ENCODE measurements around the gene SCAI. TPM values are rescaled to one million over a fixed set of nuclear protein-coding genes. Genes with fewer than 3 reads are reported as not detected.
A peak's percentile ranks its signal among the peaks of the same experiment; 100 is the strongest.
"Not testable (repeated sequence)": the region's sequence is repeated elsewhere in the genome, so short reads cannot be mapped to it uniquely, and the experiment has no call there.

Gene SCAI
- total and polyA plus RNA-seq, 5 donors from 2014 or later = 1.7 to 11.3 (median 3.9) TPM

DNA sequence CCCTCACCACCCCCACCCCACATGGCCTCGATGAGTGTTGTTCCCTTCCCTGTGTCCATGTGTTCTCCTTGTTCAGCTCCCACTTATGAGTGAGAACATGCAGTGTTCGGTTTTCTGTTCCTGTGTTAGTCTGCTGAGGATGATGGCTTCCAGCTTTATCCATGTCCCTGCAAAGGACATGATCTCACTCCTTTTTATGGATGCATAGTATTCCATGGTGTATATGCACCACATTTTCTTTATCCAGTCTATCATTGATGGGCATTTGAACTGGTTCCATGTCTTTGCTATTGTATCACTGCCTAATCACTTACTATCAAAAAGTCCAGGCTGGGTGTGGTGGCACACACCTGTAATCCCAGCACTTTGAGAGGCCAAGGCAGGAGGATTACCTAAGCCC lies 24.6 kb downstream of the SCAI start:
- H3K27me3 Mint-ChIP-seq; H3K4me3 Mint-ChIP-seq; H3K36me3 ChIP-seq (ENCODE audit: control insufficient read depth, insufficient read depth, low read length); H3K27me3 ChIP-seq (ENCODE audit: control insufficient read depth, insufficient read depth, low read length); ATAC-seq (ENCODE audit: low read depth in 2 of 2); H3K4me3 ChIP-seq (ENCODE audit: low read depth, low read length); H3K9me3 ChIP-seq (ENCODE audit: control insufficient read depth in 2 of 2, low read length in 2 of 2); DNase-seq; H3K9me3 Mint-ChIP-seq; H3K27ac ChIP-seq (ENCODE audit: insufficient read depth, low read length, poor library complexity, severe bottlenecking); H3K36me3 Mint-ChIP-seq: not testable (repeated sequence)
- H3K4me1 ChIP-seq (ENCODE audit: control insufficient read depth, insufficient read depth, low read length, poor library complexity, severe bottlenecking) = peaks cover 15% of the 10 kb centered on the region
- peaks cover 25 to 47% (median 28%) of the 10 kb centered on the region in 4 donors for H3K4me1 Mint-ChIP-seq
- peak overlapping the region in 1 of 3 donors; percentile 62 for H3K27ac Mint-ChIP-seq

DNA sequence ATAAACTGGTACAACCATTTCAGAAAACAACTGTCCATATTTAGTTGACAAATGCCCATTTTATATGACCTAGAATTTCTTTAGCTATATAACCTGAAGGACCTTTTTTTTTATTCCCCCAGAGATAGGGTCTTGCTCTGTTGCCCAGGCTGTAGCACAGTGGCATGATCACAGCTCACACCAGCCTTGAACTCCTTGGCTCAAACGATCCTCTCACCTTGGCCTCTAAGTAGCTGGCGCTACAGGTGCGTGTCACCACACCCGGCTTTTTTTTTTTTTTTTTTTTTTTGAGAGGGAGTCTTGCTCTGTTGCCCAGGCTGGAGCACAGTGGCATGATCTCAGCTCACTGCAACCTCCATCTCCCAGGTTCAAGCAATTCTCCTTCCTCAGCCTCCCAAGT lies 28.8 kb downstream of the SCAI start:
- not testable (repeated sequence) for H3K36me3 ChIP-seq (ENCODE audit: control insufficient read depth, insufficient read depth, low read length); H3K27ac ChIP-seq (ENCODE audit: insufficient read depth, low read length, poor library complexity, severe bottlenecking); H3K27ac Mint-ChIP-seq; H3K4me3 ChIP-seq (ENCODE audit: low read depth, low read length); DNase-seq; H3K4me3 Mint-ChIP-seq; ATAC-seq (ENCODE audit: low read depth in 2 of 2); H3K27me3 ChIP-seq (ENCODE audit: control insufficient read depth, insufficient read depth, low read length); H3K27me3 Mint-ChIP-seq; H3K4me1 ChIP-seq (ENCODE audit: control insufficient read depth, insufficient read depth, low read length, poor library complexity, severe bottlenecking)
- peaks cover 3 to 14% of the 10 kb centered on the region in 2 experiments for H3K9me3 ChIP-seq (ENCODE audit: control insufficient read depth in 2 of 2, low read length in 2 of 2)
- Mint-ChIP-seq H3K9me3 (peaks cover 0 to 18% (median 7%) of the 10 kb centered on the region in 7 donors), H3K36me3 (peaks cover 16% of the 10 kb centered on the region), H3K4me1 (peaks cover 13 to 36% (median 20%) of the 10 kb centered on the region in 4 donors)

DNA sequence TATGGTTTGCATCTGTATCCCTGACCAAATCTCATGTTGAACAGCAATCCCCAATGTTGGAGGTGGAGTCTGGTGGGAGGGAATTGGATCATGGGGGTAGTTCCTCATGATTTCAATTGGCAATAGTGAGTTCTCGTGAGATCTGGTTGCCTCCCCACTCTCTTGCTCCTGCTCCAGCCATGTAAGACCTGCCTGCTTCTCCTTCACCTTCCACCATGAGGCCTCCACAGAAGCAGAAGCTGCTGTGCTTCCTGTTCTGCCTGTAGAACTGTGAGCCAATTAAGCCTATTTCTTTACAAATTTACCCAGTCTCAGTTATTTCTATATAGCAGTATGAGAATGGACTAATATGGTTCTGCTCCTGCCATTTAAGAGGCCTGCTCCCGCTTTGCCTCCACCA lies 32.9 kb downstream of the SCAI start:
- peaks cover 7 to 20% (median 9%) of the 10 kb centered on the region in 4 donors for H3K4me1 Mint-ChIP-seq

DNA sequence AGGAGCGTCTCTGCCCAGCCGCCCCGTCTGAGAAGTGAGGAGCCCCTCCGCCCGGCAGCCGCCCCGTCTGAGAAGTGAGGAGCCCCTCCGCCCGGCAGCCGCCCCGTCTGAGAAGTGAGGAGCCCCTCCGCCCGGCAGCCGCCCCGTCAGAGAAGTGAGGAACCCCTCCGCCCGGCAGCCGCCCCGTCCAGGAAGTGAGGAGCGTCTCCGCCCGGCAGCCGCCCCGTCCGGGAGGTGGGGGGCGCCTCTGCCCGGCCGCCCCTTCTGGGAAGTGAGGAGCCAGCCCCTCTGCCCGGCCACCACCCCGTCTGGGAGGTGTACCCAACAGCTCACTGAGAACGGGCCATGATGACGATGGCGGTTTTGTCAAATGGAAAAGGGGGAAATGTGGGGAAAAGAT lies 34.8 kb downstream of the SCAI start:
- H3K4me3 ChIP-seq (ENCODE audit: low read depth, low read length); DNase-seq; H3K36me3 ChIP-seq (ENCODE audit: control insufficient read depth, insufficient read depth, low read length); H3K4me1 ChIP-seq (ENCODE audit: control insufficient read depth, insufficient read depth, low read length, poor library complexity, severe bottlenecking); H3K36me3 Mint-ChIP-seq; ATAC-seq (ENCODE audit: low read depth in 2 of 2); H3K27me3 ChIP-seq (ENCODE audit: control insufficient read depth, insufficient read depth, low read length); H3K27me3 Mint-ChIP-seq; H3K27ac Mint-ChIP-seq; H3K4me3 Mint-ChIP-seq; H3K27ac ChIP-seq (ENCODE audit: insufficient read depth, low read length, poor library complexity, severe bottlenecking): not testable (repeated sequence)
- peaks cover 0 to 18% (median 7%) of the 10 kb centered on the region in 7 donors for H3K9me3 Mint-ChIP-seq
- peaks cover 3 to 14% of the 10 kb centered on the region in 2 experiments for H3K9me3 ChIP-seq (ENCODE audit: control insufficient read depth in 2 of 2, low read length in 2 of 2)
- peaks cover 10 to 27% (median 16%) of the 10 kb centered on the region in 4 donors for H3K4me1 Mint-ChIP-seq

More for the DNA sequence above, 32.9 kb downstream of the SCAI start:
- H3K27ac Mint-ChIP-seq = no peak overlapping the region
- Histone ChIP-seq H3K4me3 (ENCODE audit: low read depth, low read length) (no peak overlapping the region), H3K27me3 (ENCODE audit: control insufficient read depth, insufficient read depth, low read length) (no peaks in the 10 kb centered on the region), H3K36me3 (ENCODE audit: control insufficient read depth, insufficient read depth, low read length) (no peaks in the 10 kb centered on the region), H3K27ac (ENCODE audit: insufficient read depth, low read length, poor library complexity, severe bottlenecking) (no peak overlapping the region), H3K4me1 (ENCODE audit: control insufficient read depth, insufficient read depth, low read length, poor library complexity, severe bottlenecking) (no peaks in the 10 kb centered on the region), H3K9me3 (ENCODE audit: control insufficient read depth in 2 of 2, low read length in 2 of 2) (peaks cover 3 to 14% of the 10 kb centered on the region in 2 experiments)
- DNase-seq = no peak
- H3K36me3 Mint-ChIP-seq = peaks cover 10% of the 10 kb centered on the region
- ATAC-seq (ENCODE audit: low read depth in 2 of 2) = no peak
- H3K4me3 Mint-ChIP-seq = no peak overlapping the region
- H3K9me3 Mint-ChIP-seq = peaks cover 0 to 18% (median 7%) of the 10 kb centered on the region in 7 donors
- no peaks in the 10 kb centered on the region for H3K27me3 Mint-ChIP-seq

DNA sequence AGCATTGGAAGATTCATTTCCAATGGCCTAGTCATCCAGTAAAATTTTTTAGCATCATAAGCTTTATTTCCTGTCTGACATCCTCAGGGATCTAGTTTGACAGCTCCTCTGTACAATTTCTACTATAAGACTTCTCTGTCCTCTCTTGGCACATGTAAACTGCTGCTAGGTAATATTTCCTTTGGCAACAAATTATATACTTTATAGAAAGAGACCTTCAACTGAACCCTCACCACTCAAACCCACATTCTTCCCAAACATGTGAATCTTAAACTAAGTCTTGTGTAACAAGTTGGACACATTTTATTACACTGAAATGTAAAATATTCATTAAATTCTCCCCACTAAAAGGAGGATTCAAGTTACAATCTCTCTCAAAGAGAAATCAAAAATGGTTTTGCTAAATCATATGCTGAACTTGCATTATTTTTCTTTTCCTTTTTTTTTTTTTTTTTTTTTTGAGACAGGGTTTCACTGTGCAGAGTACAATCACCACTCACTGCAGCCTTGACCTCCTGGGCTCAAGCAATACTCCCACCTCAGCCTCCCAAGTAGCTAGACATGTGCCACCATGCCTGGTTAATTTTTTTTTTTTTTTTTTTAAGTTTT lies 36.9 kb downstream of the SCAI start:
- H3K4me1 ChIP-seq (ENCODE audit: control insufficient read depth, insufficient read depth, low read length, poor library complexity, severe bottlenecking) = no peaks in the 10 kb centered on the region
- H3K27me3 ChIP-seq (ENCODE audit: control insufficient read depth, insufficient read depth, low read length) = no peaks in the 10 kb centered on the region
- H3K4me3 ChIP-seq (ENCODE audit: low read depth, low read length) = no peak overlapping the region
- DNase-seq (no peak), ATAC-seq (ENCODE audit: low read depth in 2 of 2) (no peak)
- no peak overlapping the region for H3K27ac ChIP-seq (ENCODE audit: insufficient read depth, low read length, poor library complexity, severe bottlenecking)
- H3K27me3 Mint-ChIP-seq = no peaks in the 10 kb centered on the region
- peaks cover 10 to 36% (median 14%) of the 10 kb centered on the region in 4 donors for H3K4me1 Mint-ChIP-seq
- H3K9me3 ChIP-seq (ENCODE audit: control insufficient read depth in 2 of 2, low read length in 2 of 2) = no peaks in the 10 kb centered on the region
- no peak overlapping the region for H3K4me3 Mint-ChIP-seq
- no peak overlapping the region for H3K27ac Mint-ChIP-seq
- peaks cover 0 to under 1% (median 0%) of the 10 kb centered on the region in 7 donors for H3K9me3 Mint-ChIP-seq
- H3K36me3 Mint-ChIP-seq = peaks cover 3% of the 10 kb centered on the region
- no peaks in the 10 kb centered on the region for H3K36me3 ChIP-seq (ENCODE audit: control insufficient read depth, insufficient read depth, low read length)

DNA sequence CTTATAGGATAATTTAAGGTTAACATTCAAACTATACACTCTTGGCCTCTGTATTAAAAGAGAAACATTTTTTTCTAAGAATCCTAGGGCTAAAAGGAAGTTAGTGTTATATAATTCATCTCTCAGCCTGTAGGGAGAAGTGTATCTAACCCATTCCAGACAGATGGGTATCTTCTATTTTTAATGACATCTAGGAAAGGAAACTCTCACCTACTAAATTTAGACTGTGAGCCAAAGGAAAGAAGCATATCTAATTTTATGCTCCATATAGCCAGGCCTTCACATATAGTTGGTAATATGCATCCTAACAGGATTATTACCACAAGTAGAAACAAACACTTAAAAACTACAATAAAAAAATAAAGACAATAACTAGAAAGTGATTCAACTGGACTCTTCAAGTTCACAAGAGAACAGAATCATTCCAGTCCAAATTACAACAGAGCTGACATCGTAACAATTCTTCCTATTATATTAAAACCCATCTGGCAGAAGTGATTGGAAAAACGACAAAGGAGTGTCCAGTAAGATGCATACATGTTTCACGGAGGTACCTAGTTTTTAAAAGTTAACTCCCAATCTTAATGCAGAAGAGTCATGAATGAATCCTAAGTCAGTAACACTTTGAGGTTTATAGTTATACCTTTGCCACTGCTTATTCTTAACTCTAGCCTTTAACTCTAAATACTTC lies 39.4 kb downstream of the SCAI start:
- H3K27ac ChIP-seq (ENCODE audit: insufficient read depth, low read length, poor library complexity, severe bottlenecking) = no peak overlapping the region
- no peak for DNase-seq
- no peak for ATAC-seq (ENCODE audit: low read depth in 2 of 2)
- peaks cover 14 to 33% (median 19%) of the 10 kb centered on the region in 4 donors for H3K4me1 Mint-ChIP-seq
- peak overlapping the region in 1 of 3 donors; percentile 24 for H3K27ac Mint-ChIP-seq
- no peaks in the 10 kb centered on the region for H3K9me3 Mint-ChIP-seq
- no peak overlapping the region for H3K4me3 Mint-ChIP-seq
- no peaks in the 10 kb centered on the region for H3K36me3 ChIP-seq (ENCODE audit: control insufficient read depth, insufficient read depth, low read length)
- no peaks in the 10 kb centered on the region for H3K27me3 ChIP-seq (ENCODE audit: control insufficient read depth, insufficient read depth, low read length)
- H3K36me3 Mint-ChIP-seq = peaks cover 10% of the 10 kb centered on the region
- H3K4me1 ChIP-seq (ENCODE audit: control insufficient read depth, insufficient read depth, low read length, poor library complexity, severe bottlenecking) = no peaks in the 10 kb centered on the region
- H3K9me3 ChIP-seq (ENCODE audit: control insufficient read depth in 2 of 2, low read length in 2 of 2) = no peaks in the 10 kb centered on the region
- H3K4me3 ChIP-seq (ENCODE audit: low read depth, low read length) = no peak overlapping the region
- no peaks in the 10 kb centered on the region for H3K27me3 Mint-ChIP-seq

DNA sequence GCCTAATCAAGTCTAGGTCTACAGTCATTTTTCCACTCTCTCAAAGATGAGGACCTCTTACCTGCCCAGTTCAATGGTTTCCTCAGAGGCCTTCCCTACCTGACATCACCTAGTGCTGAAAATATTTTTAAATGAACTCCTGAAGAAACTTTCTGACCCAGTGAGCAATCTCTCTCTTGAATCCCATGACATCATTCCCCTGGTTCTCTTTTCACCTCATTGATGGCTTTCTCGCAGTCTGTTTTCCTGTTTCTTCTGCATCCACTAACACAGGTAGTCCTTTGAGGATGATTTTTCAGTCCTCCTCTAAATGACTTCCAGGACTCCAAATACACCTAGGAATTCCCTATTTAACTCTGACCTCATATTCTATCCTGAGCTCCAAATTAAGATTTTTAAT lies 40.3 kb downstream of the SCAI start:
- no peaks in the 10 kb centered on the region for H3K9me3 Mint-ChIP-seq
- H3K36me3 ChIP-seq (ENCODE audit: control insufficient read depth, insufficient read depth, low read length) = no peaks in the 10 kb centered on the region
- no peak overlapping the region for H3K27ac ChIP-seq (ENCODE audit: insufficient read depth, low read length, poor library complexity, severe bottlenecking)
- no peaks in the 10 kb centered on the region for H3K9me3 ChIP-seq (ENCODE audit: control insufficient read depth in 2 of 2, low read length in 2 of 2)
- H3K4me1 ChIP-seq (ENCODE audit: control insufficient read depth, insufficient read depth, low read length, poor library complexity, severe bottlenecking) = no peaks in the 10 kb centered on the region
- ATAC-seq (ENCODE audit: low read depth in 2 of 2) (no peak), DNase-seq (no peak)
- H3K36me3 Mint-ChIP-seq = peaks cover 10% of the 10 kb centered on the region
- peak overlapping the region in 2 of 3 donors; percentile 24 to 52 for H3K27ac Mint-ChIP-seq
- H3K27me3 ChIP-seq (ENCODE audit: control insufficient read depth, insufficient read depth, low read length) = no peaks in the 10 kb centered on the region
- H3K4me3 ChIP-seq (ENCODE audit: low read depth, low read length) = no peak overlapping the region
- peaks cover 14 to 33% (median 19%) of the 10 kb centered on the region in 4 donors for H3K4me1 Mint-ChIP-seq
- H3K27me3 Mint-ChIP-seq = no peaks in the 10 kb centered on the region
- H3K4me3 Mint-ChIP-seq = no peak overlapping the region
